Middle frontal gyrus (tissue), 1 donor: Measurements from ENCODE around the gene ATP1A1.
A peak's percentile ranks its signal among the peaks of the same experiment; 100 is the strongest.

Source experiments
- DNase-seq: peaks from one replicate; pipeline ENCODE4 v3.0.0-alpha.2; 2015; ENCODE audit warnings: low spot score; ENCODE audit errors: extremely low spot score

ATP1A1 gene

DNA sequence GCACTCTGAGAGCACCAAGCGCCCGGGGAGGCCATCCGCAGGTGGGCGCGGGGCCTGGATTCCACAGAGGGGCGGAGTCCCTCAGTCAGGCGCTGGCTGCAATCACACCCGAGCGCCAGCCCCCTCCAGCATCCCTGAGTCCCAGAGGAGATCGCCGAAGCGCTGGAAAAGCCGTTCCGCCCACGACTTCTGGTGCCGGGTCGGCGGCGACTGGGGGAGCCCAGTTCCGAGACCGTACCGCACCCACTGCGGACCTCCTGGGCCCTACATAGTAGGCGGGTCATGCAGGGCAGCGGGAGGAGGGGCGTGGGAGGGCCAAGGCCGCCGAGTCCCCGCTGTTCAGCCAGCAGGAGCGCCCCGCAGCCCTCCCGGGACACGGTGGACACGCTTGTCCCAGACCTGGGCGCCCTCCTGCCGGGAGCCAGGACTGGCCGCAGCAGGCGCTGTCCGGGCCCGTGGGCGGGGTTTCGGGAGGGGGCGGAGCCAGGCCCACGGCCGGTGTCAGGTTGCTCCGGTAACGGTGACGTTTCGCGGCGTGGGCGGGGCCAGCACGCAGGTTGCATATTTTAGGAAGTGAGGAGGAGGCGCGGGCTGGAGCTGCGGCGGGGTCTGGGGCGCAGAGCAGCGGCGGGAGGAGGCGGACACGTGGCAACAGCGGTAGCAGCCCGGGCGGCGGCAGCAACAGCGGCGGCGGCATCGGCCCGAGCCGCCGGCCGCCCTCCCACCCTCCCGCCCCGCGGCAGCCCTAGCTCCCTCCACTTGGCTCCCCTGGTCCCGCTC, at the start of gene ATP1A1:
ATP1A1 (plus strand) TSS at position 594 of the 780 bp plus-strand sequence. CDS start 268 bp downstream, outside the sequence.
- peak; percentile 85 for DNase-seq

DNA sequence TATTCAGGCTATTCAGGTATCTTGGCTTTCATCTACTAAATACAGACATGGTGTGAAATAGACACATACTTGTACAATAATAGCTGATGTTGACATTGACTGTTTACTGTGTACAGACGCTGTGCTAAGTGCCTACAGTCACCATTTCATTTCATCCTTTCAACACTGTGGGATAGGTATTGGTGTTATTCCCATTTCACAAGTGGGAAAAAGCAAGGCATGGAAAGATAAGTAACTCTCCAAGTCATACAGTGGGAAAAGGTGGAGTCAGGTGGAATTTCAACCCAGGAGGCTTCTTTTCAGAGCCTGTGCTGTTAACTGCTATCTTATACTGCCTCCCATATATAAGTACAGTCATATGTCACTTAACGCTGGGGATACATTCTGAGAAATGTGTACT, 49.6 kb upstream of the ATP1A1 start:
- DNase-seq = no peak

GRCh38 chr1:116324411-116324810, 48.6 kb upstream of the ATP1A1 start:
- DNase-seq = no peak

- DNase-seq = no peak
These were observed 47.9 kb upstream of the ATP1A1 start for GRCh38 chr1:116325104-116325503.

DNA sequence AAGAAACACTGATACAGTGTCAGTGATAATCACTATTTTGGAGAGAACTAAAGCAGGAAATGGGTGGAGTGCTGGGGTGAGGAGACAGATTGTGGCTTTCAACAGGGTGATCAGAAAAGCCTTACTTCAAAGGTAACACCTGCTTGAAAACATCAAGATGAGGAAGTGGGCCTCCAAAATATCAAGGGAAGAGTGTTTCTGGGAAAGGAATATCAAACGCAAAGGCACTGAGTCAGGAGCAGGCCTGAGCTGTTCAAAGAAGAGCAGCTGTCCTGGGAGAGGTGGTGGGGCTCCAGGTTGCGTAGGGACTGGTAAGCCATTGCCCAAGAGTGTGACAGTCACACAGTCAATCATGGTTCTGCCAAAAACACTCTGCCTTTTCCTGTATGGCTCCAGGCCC, 47.1 kb upstream of the ATP1A1 start:
- DNase-seq = no peak

- DNase-seq = no peak
These were observed 46.6 kb upstream of the ATP1A1 start for GRCh38 chr1:116326486-116326885.

DNA sequence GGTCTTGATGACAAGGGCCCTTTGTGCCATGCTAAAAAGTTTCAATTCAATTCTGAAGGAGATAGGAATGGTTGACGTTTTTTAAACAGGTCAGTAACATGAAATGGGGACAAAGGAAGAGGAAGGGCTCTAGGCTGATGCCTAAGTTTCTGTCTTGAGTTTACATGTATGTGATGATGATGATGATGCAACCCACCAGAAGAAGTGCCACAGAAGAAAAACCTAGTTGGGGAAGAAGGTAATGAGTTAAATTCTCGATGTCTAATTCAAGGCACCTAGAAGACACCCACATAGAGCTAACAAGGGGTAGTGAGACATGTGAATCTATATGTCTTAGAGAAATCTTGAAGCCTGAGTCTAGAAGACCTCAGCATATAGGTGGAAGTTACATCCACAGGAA, 44.4 kb upstream of the ATP1A1 start:
- DNase-seq = no peak

DNA sequence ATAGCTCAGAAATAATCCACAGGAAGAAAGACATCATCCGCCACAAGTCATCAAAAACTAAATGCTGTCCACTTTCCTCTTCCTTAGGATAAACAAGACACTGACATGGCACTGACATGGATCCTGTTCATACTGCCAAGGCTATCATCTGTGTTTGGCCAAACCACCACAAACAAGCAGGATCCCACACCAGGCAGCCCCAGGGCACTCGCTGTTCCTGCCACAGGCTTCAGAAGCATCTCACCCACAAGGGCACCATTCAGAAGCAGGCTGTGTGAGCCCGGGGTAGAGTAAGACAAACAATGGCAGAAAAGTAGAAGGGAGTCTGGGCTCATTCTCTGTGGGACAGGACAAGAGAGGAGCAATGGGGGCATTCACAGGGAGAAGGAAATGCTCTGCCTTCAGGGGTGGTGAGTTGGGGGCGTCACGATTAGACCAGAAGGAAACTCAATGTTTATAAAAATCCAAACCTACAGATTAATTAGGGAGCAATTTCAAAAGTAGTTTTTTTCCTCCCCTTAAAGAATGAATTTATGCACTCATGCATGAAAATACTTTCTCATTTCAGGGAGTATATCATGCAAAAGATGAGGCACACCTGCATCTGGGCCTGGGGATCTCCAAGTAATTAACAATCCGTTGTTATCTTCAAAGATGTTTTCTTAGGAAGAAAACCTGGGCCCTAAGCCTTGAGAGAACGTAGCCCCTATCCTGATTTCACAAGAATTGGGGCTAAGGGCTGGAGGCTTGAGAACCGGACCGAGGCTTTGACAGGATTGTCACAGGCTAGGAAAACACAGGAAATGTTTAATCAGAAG, 43.3 kb upstream of the ATP1A1 start:
- no peak for DNase-seq

DNA sequence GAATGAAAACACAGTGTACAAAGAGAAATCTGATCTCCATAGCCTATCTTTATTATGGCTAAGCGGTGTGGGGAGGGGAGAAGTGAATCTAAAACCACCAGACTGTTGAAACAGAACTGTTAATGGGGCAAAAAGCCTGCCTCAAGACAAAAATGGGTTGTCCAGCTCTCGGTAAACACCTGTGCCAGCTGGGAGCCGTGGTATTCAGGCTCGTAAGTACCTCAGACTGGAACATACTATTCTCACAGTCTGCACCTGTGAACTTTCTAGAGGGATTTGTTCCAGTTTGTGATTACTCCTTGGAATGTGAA, 42.7 kb upstream of the ATP1A1 start:
- DNase-seq = no peak

- DNase-seq = no peak
These were observed 42.2 kb upstream of the ATP1A1 start for GRCh38 chr1:116330846-116331245.

- no peak for DNase-seq
These were observed 41.5 kb upstream of the ATP1A1 start for GRCh38 chr1:116331523-116331922.

DNA sequence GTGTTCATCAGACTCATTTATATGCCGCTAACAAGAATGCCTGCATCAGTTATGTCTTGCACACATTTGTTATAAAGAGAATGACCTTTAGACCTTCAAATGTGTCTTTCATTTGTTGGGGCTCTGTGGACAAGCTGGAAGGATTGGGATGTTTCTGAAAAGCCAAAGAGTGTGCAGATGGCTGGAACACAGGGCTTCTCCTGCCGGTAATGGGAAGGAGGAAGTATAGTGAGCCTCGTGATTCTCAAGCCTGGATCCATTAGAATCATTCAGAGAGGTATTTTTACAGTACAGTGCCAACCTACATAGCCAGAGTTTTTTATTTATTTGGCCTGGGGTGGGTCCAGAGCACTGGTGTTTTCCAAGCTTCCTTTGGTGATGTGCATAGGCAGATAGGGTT, 40.6 kb upstream of the ATP1A1 start:
- no peak for DNase-seq

DNA sequence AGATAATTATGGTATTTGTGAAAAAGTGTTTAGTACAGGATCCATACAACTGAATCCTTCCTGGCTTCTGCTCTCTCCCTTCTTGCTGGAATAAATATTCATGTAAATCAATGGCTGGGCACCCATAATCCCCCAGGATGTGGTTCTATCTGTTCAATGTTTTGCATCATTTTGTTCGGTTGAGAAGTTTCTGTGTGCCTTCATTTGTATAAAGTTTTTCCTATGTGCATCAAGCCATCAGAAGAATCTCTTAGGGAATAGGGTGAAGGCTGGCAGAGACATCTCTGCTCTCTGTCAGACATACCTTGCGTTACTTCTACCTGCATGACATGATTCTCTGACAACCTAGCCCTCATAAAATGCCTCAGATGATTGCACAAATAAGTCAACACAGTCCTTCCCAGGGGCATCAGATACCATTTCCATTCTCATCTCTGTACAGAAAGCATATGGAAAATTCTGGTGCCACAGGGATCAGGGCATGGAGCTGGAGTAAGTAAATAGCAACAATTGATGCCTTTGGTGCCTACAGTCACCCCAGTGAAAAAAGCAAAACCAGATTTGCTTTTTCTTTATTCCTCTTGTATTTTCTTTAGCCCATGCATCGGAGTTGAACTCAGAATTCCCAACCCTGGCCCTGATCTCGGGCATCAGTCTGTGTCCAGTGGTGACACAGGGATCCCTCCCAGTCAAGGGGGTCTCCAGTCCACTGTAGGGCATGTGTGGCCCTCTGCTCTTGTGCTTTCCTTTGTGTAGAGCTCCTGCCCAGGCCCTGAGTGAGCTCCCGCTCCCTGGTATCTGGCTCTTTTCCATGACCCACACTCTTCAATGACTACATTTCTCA, 39.7 kb upstream of the ATP1A1 start:
- no peak for DNase-seq

DNA sequence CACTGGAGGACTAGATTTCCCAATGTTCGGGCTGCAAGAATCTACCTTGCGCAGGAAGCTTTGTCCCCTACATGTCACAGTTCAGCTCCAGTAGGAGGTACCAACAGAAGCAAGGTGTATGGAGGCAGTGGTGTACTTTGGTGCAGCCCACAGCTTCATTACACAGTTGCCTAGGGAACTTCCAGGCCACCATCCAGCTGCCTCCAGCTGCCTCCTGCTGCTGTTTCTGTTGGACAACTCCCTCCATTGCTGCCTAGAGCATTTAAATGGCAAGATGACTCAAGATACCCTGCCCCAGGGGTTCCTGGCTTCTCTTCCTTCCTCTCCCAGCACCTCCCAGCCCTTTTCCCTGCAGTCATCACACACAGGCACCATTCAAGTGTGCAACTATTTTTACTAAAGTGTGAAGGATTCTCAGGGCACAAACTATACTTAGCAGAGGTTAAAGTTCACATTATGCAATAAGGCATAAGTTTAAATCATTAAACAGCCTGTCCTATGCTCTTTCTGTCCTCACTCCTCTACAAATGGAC, 39.0 kb upstream of the ATP1A1 start:
- DNase-seq = no peak

DNA sequence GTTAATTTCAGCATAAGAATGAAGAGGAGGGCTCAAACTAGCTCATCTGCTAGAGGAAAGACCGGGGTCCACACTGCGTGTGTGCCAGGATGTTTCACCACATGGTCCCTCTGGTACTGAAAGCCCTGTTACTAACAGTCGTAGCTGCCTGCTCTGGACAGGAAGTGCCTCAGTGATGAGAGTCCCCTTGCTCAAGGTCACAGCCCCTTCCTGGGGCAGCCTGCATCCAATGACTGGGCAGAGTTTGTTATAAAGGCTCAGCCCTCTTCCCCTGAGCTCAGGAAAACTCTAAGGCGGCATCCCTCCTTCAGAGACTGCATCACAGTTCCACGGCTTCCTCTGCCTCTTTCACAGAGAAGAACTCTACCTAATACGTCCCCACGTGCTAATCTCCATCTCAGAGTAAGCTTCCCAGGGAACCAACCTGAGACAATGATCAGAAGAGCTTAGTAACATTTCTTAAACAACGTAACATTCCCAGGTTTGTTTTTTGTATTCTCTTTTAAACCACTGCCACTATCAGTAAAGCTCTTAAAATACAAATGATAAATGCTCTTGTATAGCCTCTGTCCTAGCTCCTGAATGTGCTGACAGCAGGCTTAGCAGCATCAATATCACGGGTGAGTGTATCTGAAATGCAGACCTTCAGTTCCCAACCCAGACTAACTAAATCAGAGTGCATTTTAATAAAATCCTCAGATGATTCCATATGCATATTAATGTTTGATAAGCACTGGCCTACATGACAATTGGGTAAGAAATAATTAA, 38.0 kb upstream of the ATP1A1 start:
- DNase-seq = no peak

DNA sequence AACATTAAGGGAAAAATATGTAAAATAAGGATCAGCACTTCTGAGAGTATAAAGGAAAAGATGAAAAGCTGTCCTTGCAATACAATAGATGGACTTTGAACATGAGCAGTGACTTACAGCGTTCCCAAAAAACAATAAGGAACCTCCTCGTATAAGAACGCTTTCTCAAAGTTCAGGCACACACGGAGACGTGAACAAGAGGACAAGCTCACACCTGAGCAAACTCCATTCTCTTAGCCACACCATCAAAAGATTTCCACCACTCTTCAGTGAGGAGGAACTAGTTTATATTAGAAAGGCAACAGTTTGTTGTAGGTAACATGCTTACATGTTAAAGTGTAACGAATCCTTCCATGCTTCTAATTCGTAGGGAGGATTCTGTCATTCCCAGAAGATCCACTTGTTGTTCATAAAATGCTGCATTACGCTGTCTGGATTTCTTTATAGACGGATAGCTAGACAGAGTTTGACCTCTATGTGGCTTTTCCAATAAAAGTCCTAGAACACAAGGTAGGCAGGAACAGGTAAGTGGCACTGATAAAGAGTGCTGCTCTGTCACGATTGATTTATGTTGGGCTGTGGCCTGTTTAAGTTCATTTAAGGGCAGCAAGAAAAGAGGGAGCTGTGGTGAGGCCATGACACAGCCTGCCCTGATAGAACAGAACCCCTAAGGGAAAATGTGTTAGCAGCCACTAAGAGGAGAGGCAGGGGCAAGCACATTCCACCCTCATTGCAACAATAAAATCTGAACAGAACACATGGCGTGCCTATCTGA, 37.0 kb upstream of the ATP1A1 start:
- no peak for DNase-seq

DNA sequence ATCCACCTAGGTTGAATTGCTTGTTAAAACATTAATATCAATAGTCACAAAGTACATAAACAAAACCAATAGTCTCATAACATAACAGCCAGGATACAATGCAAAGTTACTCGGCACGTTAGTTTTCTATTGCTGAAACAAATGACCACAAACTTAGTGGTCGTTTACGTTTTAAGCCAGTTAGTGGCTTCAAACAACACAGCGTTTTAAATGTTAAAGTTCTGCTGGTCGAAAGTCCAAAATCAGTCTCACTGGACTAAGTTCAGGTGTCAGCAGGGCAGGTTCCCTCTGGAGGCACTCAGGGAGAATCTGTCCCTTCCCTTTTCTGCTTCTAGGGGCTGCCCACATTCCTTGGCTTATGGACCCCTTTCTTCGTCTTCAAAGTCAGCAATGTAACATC, 35.6 kb upstream of the ATP1A1 start:
- no peak for DNase-seq

- DNase-seq = no peak
These were observed 34.6 kb upstream of the ATP1A1 start for GRCh38 chr1:116338400-116338799.

- no peak for DNase-seq
These were observed 32.4 kb upstream of the ATP1A1 start for GRCh38 chr1:116340506-116341231.
